Adrenal gland (tissue), 12 donors: ENCODE results near the gene NOVA1. TPM values are rescaled to one million over a fixed set of nuclear protein-coding genes. Genes with fewer than 3 reads are reported as not detected.
A peak's percentile ranks its signal among the peaks of the same experiment; 100 is the strongest.

Source experiments
- DNase-seq, 7 donors: peaks; one replicate each; pipeline ENCODE4 v3.0.0-alpha.2; 2019 to 2020
- H3K27ac ChIP-seq, 5 donors: fragments of 200-600 bp; sonication (generic) in 4 of 5; 1 replicate in 3 of 5; 2 replicates in 2 of 5; pipeline versions ENCODE4 v1.5.1 to v1.8.0; 2016 to 2020; ENCODE audit warnings: mild to moderate bottlenecking in 1 of 5
- H3K27me3 ChIP-seq: fragments of 200-600 bp; 2 replicates; pipeline ENCODE4 v1.8.0; 2021
- H3K36me3 ChIP-seq, 2 donors: fragments of 200-600 bp; replicated peaks in 1 of 2; 1 replicate in 1 of 2; 2 replicates in 1 of 2; pipeline versions ENCODE4 v1.5.1 to v1.8.0; 2018 to 2022
- H3K4me1 ChIP-seq, 2 donors: fragments of 200-600 bp; replicated peaks in 1 of 2; 1 replicate in 1 of 2; 2 replicates in 1 of 2; pipeline versions ENCODE4 v1.5.1 to v1.8.0; 2018 to 2021
- H3K4me3 ChIP-seq, 4 donors: fragments of 200-600 bp; sonication (generic) in 3 of 4; one replicate each; pipeline ENCODE4 v1.5.1; 2016 to 2018
- H3K9me3 ChIP-seq, 3 donors: fragments of 200-600 bp; sonication (generic) in 1 of 3; replicated peaks in 1 of 3; 1 replicate in 2 of 3; 2 replicates in 1 of 3; pipeline versions ENCODE4 v1.5.1 to v1.8.0; 2016 to 2021
- CTCF ChIP-seq, 6 experiments: fragments of 450-650 bp in 4 of 6; fragments of 200-600 bp in 2 of 6; sonication (generic) in 1 of 6; IDR thresholded peaks; 1 replicate in 5 of 6; 2 replicates in 1 of 6; pipeline versions ENCODE4 v1.5.1 to v1.8.0; 2016 to 2021; ENCODE audit warnings: antibody characterized with exemption in 6 of 6, mild to moderate bottlenecking in 2 of 6, moderate library complexity in 1 of 6
- POLR2A ChIP-seq, 2 donors: fragments of 450-650 bp; IDR thresholded peaks; one replicate each; pipeline ENCODE4 v1.6.1; 2017; ENCODE audit warnings: antibody characterized with exemption in 2 of 2, mild to moderate bottlenecking in 2 of 2, moderate library complexity in 1 of 2
- WGBS, 4 donors: extraction: QIAGEN DNeasy Blood & Tissue Kit in 2 of 4; methylation state at CpG; one replicate each; pipeline versions ENCODE4 v1.1.5 to v1.1.7; 2013 to 2017; 5-methylcytosine and 5-hydroxymethylcytosine counted together
- intact Hi-C, 2 donors: fragments of 100-400 bp; cut with DNase I; formaldehyde crosslinking; loops; one replicate each; pipeline versions ENCODE4 v1.14.1 to v1.15.0; 2022 to 2023
- polyA plus RNA-seq, 3 donors: library from polyadenylated mRNA; stranded (reverse); fragments of 200-250 nt in 2 of 3; fragments of 350-450 nt in 1 of 3; fragmentation: Illumina TruSeq in 1 of 3; extraction: RNeasy Lipid Tissue Mini Kit (QIAGEN cat#74804) in 1 of 3; gene quantifications; one replicate each; pipeline ENCODE4 v1.2.3, GENCODE V29; 2013 to 2014
- total RNA-seq, 9 donors: library from RNA; depleted of rRNA in 4 of 9; stranded (reverse); fragments of >200 nt in 4 of 9; fragments of 120-200 nt in 1 of 9; fragmentation: NEBNext Ultra II Directional in 1 of 9; extraction: Animal tissue kit (Norgen Biotek cat#: 25700) in 1 of 9; gene quantifications; one replicate each; pipeline versions ENCODE4 v1.1.0 to v1.2.4, GENCODE V29; 2013 to 2023
- donor health status: healthy with polysubstance abuse.
- donor health status: Bipolar disorder and iron deficiency.
- donor health status: DM: yes; HTN: yes; CAD: no.
- donor health status: DM: no; HTN: no; CAD: no.
- donor health status: DM: no; HTN: no; CAD: no.
- donor health status: DM: yes; HTN: yes; CAD: no.

Gene NOVA1
- total and polyA plus RNA-seq, 12 donors, result 0.69 to 16.6 (median 4.4) TPM

DNA sequence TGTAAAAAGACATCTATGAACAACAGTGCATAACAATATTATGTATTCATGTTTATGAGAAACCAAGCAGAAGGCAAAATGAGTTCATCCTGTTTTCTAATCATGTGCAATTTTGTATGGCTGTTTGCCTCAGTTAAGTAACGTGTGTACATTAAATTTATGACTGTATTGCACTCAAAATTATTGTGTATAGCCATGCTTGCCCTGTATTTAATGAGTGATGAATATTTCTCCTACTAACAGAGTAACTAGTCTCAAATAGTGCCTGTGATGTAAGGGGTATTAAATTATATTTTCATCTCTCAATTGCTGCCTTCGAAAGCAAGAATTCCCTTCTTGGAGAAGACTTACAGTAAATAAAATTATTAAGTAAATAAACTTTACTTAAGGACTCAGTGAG, 154.2 kb downstream of the NOVA1 start:
- Histone ChIP-seq H3K4me3 (no peak overlapping the region), H3K27me3 (no peaks in the 10 kb centered on the region), H3K9me3 (no peaks in the 10 kb centered on the region), H3K27ac (no peak overlapping the region), H3K4me1 (no peaks in the 10 kb centered on the region), H3K36me3 (no peaks in the 10 kb centered on the region)
- DNase-seq, result no peak
- WGBS, 4 donors, result 71 to 86% (median 74%) methylated on average over 2 of the region's 2 CpGs
- no peak for TF ChIP-seq POLR2A (IDR thresholded peaks at IDR 0.05)
- TF ChIP-seq CTCF (IDR thresholded peaks at IDR 0.05), result no peak
- intact Hi-C loops, result no loop called here

- H3K9me3 ChIP-seq, result no peaks in the 10 kb centered on the region
- intact Hi-C loops, result no loop called here
- TF ChIP-seq POLR2A (IDR thresholded peaks at IDR 0.05) (no peak), CTCF (IDR thresholded peaks at IDR 0.05) (no peak)
- no peaks in the 10 kb centered on the region for H3K27me3 ChIP-seq
- no peaks in the 10 kb centered on the region for H3K36me3 ChIP-seq
- no peaks in the 10 kb centered on the region for H3K4me1 ChIP-seq
- no peak overlapping the region for H3K4me3 ChIP-seq
- H3K27ac ChIP-seq, result no peak overlapping the region
- no peak for DNase-seq
These were observed 168.6 kb downstream of the NOVA1 start for GRCh38 chr14:26429205-26429604.

GRCh38 chr14:26427097-26427496, 170.7 kb downstream of the NOVA1 start:
- Histone ChIP-seq H3K9me3 (no peaks in the 10 kb centered on the region), H3K27ac (no peak overlapping the region), H3K4me1 (no peaks in the 10 kb centered on the region), H3K27me3 (no peaks in the 10 kb centered on the region), H3K4me3 (no peak overlapping the region), H3K36me3 (no peaks in the 10 kb centered on the region)
- intact Hi-C loops, result no loop called here
- WGBS, 4 donors, result 52 to 62% (median 59%) methylated on average over 5 of the region's 5 CpGs
- peak in 3 of 7 donors; percentile 3 to 13 (median 7) for DNase-seq
- TF ChIP-seq POLR2A (IDR thresholded peaks at IDR 0.05) (no peak), CTCF (IDR thresholded peaks at IDR 0.05) (no peak)

- TF ChIP-seq POLR2A (IDR thresholded peaks at IDR 0.05), result no peak
- no peak for TF ChIP-seq CTCF (IDR thresholded peaks at IDR 0.05)
- intact Hi-C loops, result no loop called here
- Histone ChIP-seq H3K9me3 (no peaks in the 10 kb centered on the region), H3K4me1 (no peaks in the 10 kb centered on the region), H3K4me3 (no peak overlapping the region), H3K27ac (no peak overlapping the region), H3K27me3 (no peaks in the 10 kb centered on the region), H3K36me3 (no peaks in the 10 kb centered on the region)
- WGBS, 4 donors, result 62 to 70% (median 70%) methylated on average over 2 of the region's 2 CpGs
- DNase-seq, result no peak
These were observed 173.3 kb downstream of the NOVA1 start for GRCh38 chr14:26424537-26424936.
